Lung (tissue), 12 donors: ENCODE measurements around the gene PLXNA2. TPM values are rescaled to one million over a fixed set of nuclear protein-coding genes. Genes with fewer than 3 reads are reported as not detected.

Experiments
- ATAC-seq: fragments of 200-7000 bp; cut with Tn5 transposase; one replicate; pipeline ENCODE4 v1.9.1; 2020; ENCODE audit warnings: moderate number of reproducible peaks; ENCODE audit not compliant: insufficient read depth, low FRiP score
- DNase-seq, 3 donors: peaks; one replicate each; pipeline ENCODE4 v3.0.0-alpha.2; 2013 to 2017
- H3K27ac ChIP-seq, 2 donors: one replicate each; pipeline ENCODE4 v1.5.1; 2013; ENCODE audit warnings: mild to moderate bottlenecking in 2 of 2, moderate library complexity in 2 of 2, control low read depth in 1 of 2, inconsistent platforms in 1 of 2, low read depth in 1 of 2, low read length in 1 of 2
- H3K27me3 ChIP-seq, 3 donors: one replicate each; pipeline ENCODE4 v1.5.1; 2013; ENCODE audit warnings: low read length in 2 of 3; ENCODE audit not compliant: control insufficient read depth in 3 of 3, insufficient read depth in 3 of 3
- H3K36me3 ChIP-seq, 4 donors: one replicate each; pipeline ENCODE4 v1.5.1; 2013; ENCODE audit warnings: low read length in 4 of 4, mild to moderate bottlenecking in 1 of 4, moderate library complexity in 1 of 4; ENCODE audit not compliant: control insufficient read depth in 4 of 4, insufficient read depth in 4 of 4
- H3K4me1 ChIP-seq, 5 donors: one replicate each; pipeline ENCODE4 v1.5.1; 2013; ENCODE audit warnings: low read length in 5 of 5, mild to moderate bottlenecking in 2 of 5, moderate library complexity in 1 of 5; ENCODE audit not compliant: control insufficient read depth in 5 of 5, insufficient read depth in 5 of 5
- H3K4me3 ChIP-seq: one replicate; pipeline ENCODE4 v1.5.1; 2013; ENCODE audit warnings: mild to moderate bottlenecking, control low read depth, moderate library complexity
- H3K9ac ChIP-seq, 2 donors: one replicate each; pipeline ENCODE4 v1.5.1; 2013; ENCODE audit warnings: low read length in 2 of 2, control low read depth in 1 of 2; ENCODE audit not compliant: insufficient read depth in 1 of 2
- H3K9me3 ChIP-seq, 4 donors: one replicate each; pipeline ENCODE4 v1.5.1; 2013; ENCODE audit warnings: low read length in 3 of 4, mild to moderate bottlenecking in 1 of 4, moderate library complexity in 1 of 4; ENCODE audit not compliant: control insufficient read depth in 4 of 4, insufficient read depth in 3 of 4
- WGBS, 2 donors: extraction: QIAGEN DNeasy Blood & Tissue Kit; methylation state at CpG; one replicate each; pipeline ENCODE4 v1.1.7; 2013; 5-methylcytosine and 5-hydroxymethylcytosine counted together
- polyA plus RNA-seq, 2 donors: library from polyadenylated mRNA; stranded (reverse); fragments of 200-250 nt; gene quantifications; one replicate each; pipeline ENCODE4 v1.2.1, GENCODE V29; 2013
- total RNA-seq, 2 donors: library from RNA; depleted of rRNA in 1 of 2; stranded (reverse); fragments of >200 nt in 1 of 2; gene quantifications; one replicate each; pipeline ENCODE4 v1.2.1, GENCODE V29; 2014 to 2021
- TF ChIP-seq, protein P1 (sequence below): IDR thresholded peaks from 2 replicates; pipeline ENCODE4 v1.5.1; 2012; ENCODE audit warnings: mild to moderate bottlenecking; ENCODE audit errors: control extremely low read depth, extremely low read depth
- donor health status: control.
- donor health status: control.
- donor health status: Bipolar disorder and iron deficiency.
- donor health status: healthy.
- donor health status: DM: yes; HTN: yes; CAD: no.

The PLXNA2 gene
- total and polyA plus RNA-seq, 4 donors: 13.2 to 118 (median 32.6) TPM

- H3K27me3 ChIP-seq: no peaks in the 10 kb centered on the region
- TF ChIP-seq, protein P1, sequence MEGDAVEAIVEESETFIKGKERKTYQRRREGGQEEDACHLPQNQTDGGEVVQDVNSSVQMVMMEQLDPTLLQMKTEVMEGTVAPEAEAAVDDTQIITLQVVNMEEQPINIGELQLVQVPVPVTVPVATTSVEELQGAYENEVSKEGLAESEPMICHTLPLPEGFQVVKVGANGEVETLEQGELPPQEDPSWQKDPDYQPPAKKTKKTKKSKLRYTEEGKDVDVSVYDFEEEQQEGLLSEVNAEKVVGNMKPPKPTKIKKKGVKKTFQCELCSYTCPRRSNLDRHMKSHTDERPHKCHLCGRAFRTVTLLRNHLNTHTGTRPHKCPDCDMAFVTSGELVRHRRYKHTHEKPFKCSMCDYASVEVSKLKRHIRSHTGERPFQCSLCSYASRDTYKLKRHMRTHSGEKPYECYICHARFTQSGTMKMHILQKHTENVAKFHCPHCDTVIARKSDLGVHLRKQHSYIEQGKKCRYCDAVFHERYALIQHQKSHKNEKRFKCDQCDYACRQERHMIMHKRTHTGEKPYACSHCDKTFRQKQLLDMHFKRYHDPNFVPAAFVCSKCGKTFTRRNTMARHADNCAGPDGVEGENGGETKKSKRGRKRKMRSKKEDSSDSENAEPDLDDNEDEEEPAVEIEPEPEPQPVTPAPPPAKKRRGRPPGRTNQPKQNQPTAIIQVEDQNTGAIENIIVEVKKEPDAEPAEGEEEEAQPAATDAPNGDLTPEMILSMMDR: no peak
- no peak overlapping the region for H3K27ac ChIP-seq
- no peak overlapping the region for H3K9ac ChIP-seq
- no peaks in the 10 kb centered on the region for H3K4me1 ChIP-seq
- H3K36me3 ChIP-seq: peaks cover 0 to 30% (median 11%) of the 10 kb centered on the region in 4 donors
- no peak overlapping the region for H3K4me3 ChIP-seq
- no peak for DNase-seq
- no peaks in the 10 kb centered on the region for H3K9me3 ChIP-seq
- 88 to 91% methylated on average over 1 of the region's 1 CpG for WGBS, 2 donors
- ATAC-seq: no peak
These were observed 177.6 kb downstream of the PLXNA2 start for GRCh38 chr1:208066583-208066982.

DNA sequence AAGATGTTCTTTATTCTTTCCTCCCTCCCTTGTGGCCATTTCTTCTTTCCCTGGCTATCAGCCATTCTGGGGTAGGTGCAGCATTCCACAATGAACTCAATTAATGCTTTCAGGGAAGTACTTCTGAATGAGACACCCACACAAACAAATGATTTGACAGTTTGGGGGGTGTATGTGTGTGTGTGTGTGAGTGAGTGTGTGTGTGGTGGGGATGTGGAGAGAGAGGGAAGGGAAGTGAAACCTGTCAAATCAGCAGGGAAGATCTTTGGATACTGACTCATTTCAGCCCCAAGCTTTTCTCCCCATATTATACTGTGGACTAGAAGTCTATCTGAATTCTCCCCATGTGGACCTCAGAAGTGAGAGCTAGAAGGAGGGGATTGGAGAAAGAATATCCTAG, 178.3 kb downstream of the PLXNA2 start:
- TF ChIP-seq, protein P1: no peak
- H3K27me3 ChIP-seq: no peaks in the 10 kb centered on the region
- ATAC-seq (no peak), DNase-seq (no peak)
- no peaks in the 10 kb centered on the region for H3K4me1 ChIP-seq
- H3K4me3 ChIP-seq: no peak overlapping the region
- H3K27ac ChIP-seq: no peak overlapping the region
- H3K9ac ChIP-seq: no peak overlapping the region
- H3K9me3 ChIP-seq: no peaks in the 10 kb centered on the region
- H3K36me3 ChIP-seq: peaks cover 0 to 23% (median 6%) of the 10 kb centered on the region in 4 donors

DNA sequence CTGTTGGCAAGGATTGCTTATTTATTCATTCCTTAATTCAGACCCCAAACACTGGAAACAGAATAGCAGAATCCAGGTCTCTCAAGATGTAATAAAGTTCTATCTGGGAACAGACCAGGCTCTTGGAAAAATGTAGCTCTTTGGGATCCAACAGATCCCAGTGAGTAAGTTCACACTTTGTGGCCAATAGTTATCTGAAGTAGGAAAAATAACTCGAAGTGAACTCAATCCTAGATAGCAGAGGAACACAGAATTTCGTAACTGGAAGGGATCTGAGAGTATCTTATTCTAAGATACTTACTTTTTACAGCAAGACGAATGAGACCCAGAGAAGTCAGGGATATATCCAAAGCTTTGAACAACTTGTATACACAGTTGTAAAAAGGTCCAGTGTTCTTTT, 182.6 kb downstream of the PLXNA2 start:
- TF ChIP-seq, protein P1: no peak

GRCh38 chr1:208061118-208061517, 183.1 kb downstream of the PLXNA2 start:
- Histone ChIP-seq H3K9me3 (no peaks in the 10 kb centered on the region), H3K9ac (no peak overlapping the region), H3K4me1 (no peaks in the 10 kb centered on the region), H3K4me3 (no peak overlapping the region), H3K27me3 (no peaks in the 10 kb centered on the region), H3K27ac (no peak overlapping the region), H3K36me3 (peaks cover 0 to 35% (median 9%) of the 10 kb centered on the region in 4 donors)
- TF ChIP-seq, protein P1: no peak
- ATAC-seq (no peak), DNase-seq (no peak)
- 85% methylated on average over 4 of the region's 4 CpGs for WGBS, 2 donors

More for the DNA sequence above, 182.6 kb downstream of the PLXNA2 start:
- Histone ChIP-seq H3K9ac (no peak overlapping the region), H3K27me3 (no peaks in the 10 kb centered on the region), H3K27ac (no peak overlapping the region), H3K9me3 (no peaks in the 10 kb centered on the region), H3K4me3 (no peak overlapping the region), H3K36me3 (peaks cover 0 to 36% (median 9%) of the 10 kb centered on the region in 4 donors), H3K4me1 (no peaks in the 10 kb centered on the region)
- no peak for DNase-seq
- no peak for ATAC-seq
- 68 to 80% methylated on average over 3 of the region's 3 CpGs for WGBS, 2 donors
